ENCODE measurements around the gene FAM149A.

FAM149A gene

DNA sequence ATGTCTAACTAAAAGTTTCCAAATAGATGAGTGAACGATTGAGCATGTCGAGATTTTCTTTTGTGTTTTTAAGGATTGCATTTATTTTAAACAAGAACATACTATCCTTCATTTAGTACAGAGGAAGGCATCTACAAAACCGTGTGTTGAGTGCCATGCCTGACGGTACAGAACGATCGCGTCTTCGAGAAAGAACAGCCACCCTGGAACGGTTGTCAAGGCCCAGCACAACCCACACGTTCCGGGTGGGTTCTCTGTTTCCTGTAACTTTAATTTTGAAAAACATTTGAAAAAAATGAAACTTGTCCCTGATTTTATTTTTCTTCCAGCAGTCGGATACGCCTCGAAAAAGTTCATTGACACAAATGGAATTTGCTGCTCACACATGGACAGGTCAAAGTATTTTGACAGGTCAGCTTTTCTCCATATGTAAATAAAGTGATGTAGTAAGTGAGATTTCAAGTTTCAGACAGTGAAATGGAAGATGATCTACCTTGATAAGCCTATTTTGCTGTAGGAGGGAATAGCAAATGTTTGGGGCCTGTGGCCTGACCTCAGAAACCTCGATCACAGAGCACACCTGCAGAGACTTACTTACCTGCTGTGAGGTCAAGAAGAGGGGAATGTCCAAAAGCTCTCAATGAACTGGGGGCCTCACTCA is 62.5 kb downstream of the FAM149A start:
- no peak for DNase-seq

DNA sequence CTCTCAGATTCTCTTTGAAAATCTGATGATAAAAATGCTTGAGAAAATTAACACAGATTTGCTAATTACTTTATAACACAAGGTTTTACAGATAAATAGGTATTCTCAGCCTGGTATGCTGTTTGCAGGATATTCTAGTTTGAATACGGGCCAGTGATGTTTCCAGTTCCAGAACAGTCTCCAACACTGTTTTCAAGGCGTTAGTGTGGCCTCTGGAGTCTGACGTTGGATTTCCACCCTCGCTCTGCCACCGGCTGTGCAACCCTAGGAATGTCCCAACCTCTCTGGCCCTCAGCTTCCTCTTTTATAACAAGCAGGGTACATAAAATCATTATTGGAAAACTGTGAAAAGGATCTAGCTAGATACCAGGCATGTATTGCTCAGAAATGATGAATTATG is 63.1 kb downstream of the FAM149A start:
- DNase-seq, result no peak

DNA sequence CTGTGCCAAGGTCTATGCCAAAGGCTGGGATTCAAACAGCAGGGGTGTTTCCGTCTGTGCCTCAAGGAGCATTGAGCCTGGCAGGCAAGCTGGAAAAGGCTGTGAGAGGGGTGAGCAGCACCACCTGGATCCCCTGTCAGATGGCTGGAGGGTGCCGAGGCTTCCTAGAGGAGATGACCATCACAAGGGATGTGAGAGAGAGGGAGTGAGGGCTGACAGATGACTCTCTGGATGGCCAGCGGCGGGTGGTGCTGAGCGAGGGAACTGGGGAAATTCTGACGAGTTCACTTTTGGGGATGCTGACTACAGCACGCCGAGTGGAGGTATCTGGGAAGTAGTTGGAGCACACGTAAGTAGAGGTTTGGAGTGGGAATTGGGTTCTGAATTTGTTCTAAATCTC is 64.2 kb downstream of the FAM149A start:
- DNase-seq, result no peak

DNA sequence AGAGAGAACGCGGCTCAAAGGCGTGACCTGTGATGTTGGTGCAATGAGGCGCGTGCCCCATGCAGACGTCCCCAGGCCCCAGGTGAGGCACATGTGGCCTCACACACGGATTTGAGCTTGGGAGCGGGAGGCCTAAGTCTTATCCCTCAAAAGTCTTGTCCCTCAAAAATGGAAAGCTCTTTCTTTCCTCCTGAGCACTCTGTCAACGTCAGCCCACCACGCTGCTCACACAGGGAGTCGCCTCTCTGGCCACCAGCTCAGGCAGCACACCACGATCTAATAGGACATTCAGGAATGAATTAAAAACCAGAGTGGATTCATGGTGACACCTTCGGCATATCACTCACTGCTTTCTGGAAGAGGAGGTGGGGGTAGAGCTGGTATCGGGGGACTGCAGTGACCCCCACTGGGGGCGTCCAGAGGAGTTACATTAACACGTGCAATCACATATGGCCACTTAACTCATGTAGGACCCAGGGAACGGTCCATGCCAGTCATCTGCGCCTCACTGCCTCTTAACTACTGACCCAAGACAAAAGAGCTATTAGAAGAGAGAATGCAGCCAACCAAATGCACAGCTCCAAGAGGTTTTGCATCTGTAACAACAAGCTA is 64.9 kb downstream of the FAM149A start:
- no peak for DNase-seq

DNA sequence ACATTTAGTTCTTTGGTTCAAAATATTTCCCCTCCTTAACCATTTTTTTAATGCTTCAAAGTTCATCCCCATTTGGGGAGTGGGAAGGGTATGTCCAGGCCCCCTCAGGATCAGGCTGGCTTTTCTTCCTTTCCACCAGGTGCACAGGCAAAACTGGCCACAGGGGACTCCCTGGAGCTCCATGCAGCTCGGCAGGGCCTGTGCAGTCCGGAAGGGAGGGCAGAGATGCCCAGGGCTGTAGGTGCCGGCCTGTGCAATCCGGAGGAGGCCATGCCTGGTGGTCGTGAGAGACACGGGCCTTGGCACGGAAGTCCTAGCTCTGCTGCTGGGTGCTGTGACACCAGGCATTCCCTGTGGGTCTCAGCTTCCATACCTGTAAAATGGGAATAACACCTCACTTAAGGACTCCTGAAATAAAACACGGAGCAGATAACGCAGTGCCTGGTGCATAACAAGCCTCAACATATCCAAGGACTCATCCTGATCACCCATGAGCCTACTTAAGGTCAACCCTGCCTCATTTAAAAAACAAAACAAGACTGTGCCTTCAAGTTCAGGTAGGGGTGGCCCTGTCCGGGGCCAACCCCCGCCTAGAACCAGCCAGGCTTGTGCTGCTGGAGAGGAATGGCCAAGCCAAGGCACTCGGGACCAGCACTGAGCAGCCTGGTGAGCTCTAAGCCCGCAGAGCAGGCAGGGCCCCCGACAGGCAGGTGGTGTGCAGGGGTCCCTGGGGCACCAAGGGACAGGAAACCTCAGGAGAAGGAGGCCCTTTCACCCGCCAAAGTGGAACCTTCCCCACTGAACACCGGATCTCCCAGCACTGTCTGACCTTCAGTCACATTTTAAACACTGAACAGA is 65.7 kb downstream of the FAM149A start:
- no peak for DNase-seq

DNA sequence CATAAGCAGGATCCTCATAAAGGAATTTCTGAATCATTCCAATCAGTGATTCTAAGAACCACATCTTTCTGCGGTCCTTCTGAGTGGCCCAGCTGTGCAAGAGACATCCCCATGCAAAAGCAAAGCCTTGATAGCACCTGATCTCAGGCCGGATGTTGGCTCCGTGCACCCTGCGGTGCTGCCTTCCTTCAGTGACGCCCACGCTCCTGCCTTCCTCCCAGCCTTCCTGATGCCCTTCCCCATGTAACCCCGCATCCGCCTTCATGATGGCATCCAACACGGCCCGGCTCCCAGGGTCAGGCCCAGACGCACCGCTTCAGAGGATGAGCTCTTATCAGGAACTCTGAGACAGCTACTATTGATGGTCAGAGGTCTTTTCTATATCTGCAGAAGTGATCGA is 66.5 kb downstream of the FAM149A start:
- no peak for DNase-seq

DNA sequence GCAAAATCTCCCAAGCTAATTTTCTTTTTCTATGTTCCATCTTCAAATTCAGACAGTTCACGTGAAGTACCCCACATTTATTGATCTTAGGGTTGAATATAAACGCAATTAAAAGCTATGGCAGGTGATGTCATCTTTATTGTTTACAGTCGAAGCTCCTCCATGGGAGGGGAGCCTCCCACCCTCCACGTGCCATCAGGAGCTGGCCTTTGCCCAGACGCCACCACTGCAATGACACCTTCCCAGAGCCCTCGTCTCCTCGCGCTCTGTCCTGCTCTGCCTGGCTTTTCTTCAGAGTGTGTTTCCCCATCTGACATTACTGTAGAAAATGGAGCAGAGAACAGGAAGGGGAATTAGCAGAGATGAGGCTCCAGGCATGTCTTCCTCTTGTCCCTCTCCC is 68.0 kb downstream of the FAM149A start:
- no peak for DNase-seq

DNA sequence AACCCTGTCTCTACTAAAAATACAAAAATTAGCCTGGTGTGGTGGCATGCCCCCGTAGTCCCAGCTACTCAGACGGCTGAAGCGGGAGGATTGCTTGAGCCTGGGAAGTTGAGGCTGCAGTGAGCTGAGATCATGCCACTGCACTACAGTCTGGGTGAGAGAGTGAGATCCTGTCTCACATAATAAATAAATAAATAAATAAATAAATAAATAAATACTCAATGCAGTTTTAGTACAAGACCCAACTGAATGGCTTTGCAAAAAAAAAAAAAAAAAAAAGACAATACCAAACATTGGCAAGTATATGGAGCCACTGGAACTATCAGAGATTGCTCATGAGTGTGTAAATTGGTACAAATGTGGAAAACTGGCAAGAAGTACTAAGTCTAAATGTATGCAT is 83.6 kb downstream of the FAM149A start:
- DNase-seq, result no peak

DNA sequence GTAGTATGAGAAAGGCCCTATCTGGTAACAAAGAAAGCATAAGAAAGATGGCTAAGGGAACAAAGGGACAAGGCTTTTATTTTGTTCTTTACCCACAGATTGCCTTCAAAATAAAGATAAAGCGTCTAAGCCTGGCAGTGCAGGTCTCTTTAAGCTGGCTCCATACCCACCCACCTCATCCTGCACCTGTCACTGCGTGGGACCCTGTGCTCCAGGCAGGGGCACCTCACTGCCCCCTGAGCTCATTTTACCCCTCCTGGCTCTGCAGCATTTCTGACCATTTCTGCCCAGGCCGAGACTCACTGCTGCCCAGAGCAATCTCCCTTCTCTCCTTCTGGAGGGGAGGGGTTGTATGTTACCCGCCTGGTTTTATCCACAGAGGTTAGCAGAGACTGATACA is 85.2 kb downstream of the FAM149A start:
- DNase-seq, result no peak

DNA sequence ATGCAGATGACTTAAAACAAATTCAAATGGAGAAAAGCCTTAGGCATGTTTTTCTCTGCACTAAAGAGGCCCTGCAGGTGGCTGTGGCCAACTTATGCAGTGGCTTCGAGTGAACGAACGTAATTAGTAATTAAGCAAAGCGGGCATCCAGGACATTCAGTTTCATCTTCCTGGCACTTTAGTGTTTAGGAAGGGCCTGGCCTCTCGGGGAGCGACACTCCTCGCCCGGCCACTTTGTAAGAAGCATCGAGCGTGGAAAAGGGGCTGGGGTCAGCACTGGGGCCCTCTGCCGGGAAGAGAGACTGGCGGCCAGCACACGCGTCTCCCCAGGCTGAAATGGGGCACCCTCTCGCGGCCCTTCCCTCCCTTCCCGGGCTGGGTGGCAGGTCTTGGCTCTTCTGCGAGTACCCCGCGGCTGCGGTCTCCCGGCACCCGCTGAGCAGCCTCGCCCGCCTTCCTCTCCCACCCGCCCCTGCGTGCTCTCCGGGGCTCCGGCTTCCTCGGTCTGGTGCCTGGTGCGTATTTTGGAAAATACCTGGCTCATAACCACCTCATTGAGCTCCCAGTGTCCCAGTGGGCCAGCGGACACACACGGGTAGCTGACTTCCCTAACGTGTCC is 86.2 kb downstream of the FAM149A start:
- peak; percentile 38 for DNase-seq

DNA sequence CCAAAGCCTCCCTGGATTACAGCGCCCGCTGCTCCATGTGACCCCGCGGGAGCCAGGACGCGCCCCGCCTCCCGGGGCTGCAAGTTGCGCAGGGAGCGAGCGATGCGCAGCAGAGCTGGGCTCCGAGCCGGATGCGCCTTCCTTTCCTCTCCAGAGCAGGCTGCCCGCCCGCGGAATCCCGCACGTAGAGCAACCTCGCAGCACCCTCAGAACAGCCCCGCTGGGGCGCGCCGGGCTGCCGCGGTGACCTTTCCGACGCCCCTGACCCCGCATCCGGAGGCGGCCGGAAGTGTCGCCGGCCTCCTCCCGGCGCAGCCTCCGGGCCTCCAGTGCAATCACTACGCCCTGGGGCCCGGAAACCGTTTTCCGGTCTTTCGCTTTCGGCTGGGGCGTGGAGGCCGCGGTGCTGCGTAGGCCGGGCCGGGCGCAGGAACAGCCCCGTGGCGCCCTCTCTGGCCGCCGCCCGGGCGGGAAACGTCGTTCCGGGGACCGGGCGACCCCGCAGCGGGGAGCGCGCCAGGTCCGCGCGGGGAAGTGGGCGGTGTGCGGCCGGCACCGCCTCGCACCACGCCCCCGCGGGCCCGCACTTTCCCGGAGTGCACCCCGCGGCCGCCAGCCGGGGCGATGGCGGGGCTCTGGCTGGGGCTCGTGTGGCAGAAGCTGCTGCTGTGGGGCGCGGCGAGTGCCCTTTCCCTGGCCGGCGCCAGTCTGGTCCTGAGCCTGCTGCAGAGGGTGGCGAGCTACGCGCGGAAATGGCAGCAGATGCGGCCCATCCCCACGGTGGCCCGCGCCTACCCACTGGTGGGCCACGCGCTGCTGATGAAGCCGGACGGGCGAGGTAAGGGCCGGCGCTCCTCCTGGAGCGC is 86.9 kb downstream of the FAM149A start, which contains the start of gene CYP4V2:
Gene CYP4V2, plus strand, starts transcription at position 368 of the 866 bp plus-strand sequence. Its CDS starts 257 bp downstream, at position 625.
- peak; percentile 57 for DNase-seq

DNA sequence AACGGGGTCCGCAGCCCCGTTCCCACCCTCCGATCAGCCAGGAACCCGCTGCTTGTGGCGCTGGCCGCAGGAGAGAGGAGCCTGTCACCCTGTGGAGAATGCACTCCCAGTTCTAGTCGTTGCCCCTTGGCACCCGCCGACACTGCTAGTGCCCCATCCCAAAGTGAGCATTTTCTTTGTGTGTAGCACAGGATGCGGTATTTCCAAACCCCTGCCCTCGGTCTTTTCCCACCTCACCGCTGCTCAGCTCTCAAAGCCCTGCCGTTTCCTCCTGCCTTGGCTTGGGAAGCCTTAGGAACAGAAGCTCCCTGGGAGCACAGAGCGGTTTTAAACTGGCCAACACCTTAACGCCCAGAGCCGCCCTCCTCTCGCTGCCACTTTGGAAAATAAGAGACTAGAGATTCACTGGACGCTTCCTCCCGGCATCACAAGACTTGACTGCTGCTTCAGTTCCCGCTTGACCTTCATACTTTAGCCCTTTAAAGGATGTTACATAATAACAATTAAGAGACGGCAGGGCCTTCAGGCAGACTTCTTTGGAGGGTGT is 87.6 kb downstream of the FAM149A start:
- DNase-seq, result peak; percentile 18

DNA sequence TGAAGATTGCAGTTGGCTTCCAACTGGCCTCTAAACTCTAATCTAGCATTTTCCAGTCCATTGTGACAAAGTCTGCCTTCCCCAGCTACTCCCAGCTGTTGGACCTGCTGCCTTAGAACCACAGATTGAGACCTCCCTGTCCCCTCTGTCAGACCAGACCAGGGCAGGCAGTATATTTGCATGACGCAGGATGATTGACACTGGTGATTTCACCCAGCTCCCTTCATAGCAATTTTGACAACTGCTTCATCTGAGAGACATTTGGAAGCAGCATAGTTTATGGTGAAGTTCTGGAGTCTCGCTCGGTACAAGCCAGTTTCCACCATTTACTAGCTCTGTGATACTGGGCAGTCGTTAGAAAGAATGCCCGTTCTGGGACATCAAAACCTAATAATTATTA is 89.3 kb downstream of the FAM149A start:
- no peak for DNase-seq

DNA sequence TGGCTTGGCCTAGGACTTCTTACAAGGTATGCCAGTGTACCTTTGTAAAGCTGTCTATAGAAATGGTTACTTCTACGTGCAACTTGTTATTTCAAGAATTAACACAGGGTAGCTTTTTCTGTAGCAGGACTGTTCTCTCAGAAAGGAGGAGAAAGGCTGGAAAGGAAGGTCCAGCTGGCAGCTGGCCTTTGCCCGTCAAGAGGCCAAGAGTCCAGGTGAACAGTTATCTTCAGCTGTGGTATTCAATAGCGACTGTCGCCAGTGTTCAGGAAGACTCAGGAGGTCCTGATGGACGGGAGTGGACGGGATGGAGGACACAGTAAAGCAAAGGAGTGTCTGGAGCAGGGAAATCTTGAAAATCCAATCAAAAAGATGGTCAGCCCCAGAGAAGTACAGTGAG is 91.6 kb downstream of the FAM149A start:
- no peak for DNase-seq

DNA sequence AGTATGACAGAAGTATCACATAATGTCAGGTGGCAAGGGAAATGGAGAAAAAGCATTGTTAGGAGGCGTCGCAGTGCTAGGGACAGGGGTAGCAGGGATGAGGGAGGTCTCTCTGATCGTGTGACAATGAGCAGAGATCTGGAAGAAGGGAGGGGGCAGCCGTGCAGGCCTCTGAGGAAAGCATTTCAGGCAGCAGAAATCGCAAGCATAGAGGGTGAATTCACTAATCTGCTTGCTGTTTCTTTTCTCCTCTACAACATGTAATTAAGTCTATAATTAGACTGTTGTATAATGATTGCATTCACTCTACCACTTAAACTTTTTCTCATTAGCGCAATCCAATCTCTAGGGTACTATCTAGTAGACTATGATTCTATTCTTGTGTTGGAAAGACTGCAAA is 96.0 kb downstream of the FAM149A start:
- peak; percentile 73 for DNase-seq

DNA sequence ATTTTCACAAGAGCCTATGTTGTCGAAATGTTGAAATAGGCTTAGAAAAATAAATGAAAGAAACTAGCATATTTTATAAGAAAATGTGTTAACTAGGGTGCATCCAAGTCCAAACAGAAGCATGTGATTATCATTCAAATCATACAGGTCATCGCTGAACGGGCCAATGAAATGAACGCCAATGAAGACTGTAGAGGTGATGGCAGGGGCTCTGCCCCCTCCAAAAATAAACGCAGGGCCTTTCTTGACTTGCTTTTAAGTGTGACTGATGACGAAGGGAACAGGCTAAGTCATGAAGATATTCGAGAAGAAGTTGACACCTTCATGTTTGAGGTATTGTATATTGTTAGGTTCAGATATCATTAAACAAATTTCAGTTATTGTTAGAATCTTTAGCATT is 96.5 kb downstream of the FAM149A start:
- DNase-seq, result no peak

DNA sequence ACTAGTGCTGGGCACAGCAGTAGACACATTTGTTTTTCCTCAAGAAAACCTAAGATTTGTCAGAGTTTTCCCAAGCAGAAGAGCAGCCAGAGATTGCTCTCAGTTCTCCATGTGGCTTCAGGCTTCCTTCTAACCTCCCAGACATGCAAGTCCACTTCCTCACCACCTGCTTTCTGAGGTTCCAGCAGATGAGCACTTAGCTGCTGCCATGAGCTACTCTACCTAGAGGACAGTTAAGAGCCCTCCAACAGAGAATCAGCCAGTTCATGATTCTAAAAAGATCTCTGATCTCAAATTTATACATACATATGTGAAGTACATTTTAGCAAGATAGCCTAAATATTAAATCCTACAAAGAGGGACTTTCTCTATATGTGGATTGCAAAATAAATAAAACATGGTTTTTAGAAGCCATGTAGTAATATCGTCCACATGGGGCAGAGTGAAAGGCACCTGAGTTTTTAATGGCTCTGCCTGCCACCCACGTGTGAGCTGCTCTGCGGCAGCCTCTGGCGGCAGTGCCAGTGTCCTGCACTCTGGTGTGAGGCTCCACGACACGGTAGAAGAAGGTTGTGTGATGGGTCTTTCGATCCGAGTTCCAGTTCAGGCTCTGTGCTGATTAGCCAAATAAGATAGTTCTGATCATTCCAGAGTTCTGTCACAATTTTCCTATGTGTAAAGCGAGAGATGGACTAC is 97.2 kb downstream of the FAM149A start:
- DNase-seq, result no peak

DNA sequence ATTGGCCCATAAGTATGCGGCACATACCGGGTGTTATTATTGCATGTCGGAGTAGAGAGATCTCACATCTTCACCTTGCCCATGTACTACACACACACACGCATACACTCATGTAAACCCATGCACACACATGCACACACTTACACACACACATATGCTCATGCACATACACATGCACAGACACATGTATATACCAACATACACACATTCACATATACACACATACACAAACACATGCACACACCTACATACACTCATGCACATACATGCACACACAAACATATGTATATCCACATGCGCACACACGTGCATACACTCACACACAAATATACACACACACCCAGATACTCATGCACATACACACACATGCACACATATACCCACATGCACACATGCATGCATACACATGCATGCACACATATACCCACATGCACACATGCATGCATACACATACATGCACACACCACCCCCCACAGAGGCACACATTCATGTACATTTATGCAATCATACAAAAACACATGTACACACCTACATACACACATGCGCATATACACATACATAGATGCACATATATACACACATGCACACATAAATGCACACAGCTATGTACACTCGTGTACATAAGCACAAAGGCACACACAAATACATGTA is 98.1 kb downstream of the FAM149A start:
- DNase-seq, result no peak

DNA sequence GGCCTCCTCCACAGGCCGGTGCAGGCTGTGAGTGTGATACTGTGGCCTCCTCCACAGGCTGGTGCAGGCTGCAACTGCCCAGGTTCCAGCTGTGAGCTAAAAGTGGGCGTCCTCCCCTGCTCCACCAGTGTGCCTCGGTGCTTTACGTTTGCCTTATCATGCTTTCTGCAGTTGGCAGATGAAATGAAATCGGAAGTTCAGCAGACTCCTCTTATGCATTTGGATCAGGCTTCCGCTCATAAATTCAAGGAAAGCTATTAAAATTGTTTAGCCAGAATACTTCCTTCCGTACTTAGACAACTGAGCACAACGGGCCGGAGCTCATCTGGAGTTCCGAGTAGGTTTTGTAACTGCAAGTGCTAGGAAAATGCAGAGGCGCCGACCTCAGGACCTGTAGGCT is 98.9 kb downstream of the FAM149A start:
- no peak for DNase-seq

DNA sequence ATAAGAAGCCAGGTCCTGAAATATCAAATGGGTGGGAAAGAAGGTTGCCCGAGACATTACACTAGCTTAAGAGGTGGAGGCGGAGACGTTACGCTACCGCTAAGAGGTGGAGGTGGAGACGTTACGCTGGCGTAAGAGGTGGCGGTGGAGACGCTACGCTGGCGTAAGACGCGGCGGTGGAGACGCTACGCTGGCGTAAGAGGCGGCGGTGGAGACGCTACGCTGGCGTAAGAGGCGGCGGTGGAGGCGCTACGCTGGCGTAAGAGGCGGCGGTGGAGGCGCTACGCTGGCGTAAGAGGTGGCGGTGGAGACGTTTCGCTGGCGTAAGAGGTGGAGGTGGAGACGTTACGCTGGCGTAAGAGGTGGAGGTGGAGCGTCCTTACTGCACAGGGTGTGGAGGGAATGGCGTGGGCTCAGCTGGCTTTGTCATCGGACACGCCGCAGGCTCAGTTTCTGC is 99.6 kb downstream of the FAM149A start:
- no peak for DNase-seq

DNA sequence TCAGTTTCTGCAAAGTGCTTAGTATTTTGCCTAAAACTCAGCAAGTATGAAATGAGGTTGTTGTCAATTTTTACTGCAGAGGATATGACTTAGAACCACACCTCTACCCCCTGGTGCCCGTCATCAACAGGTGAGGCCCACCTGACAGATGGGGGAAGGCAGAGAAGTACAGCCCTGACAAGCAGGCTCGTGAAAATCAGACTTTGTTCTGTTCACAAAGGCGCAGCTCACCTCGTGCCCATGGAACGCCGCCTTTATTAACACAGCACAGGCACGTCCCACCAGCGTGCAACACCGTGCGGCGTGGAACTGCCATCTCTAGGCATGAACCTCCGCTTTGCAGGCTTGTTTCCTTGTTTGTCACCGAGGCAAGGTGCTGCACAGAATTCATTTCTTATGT is 100.2 kb downstream of the FAM149A start:
- no peak for DNase-seq

Measured in NCI-H1105 treated with DMSO at 0.1 percent for 48 hours (cell line).